ENCODE data around the gene NR2E3.

NR2E3 gene

GRCh38 chr15:71792521-71792920 lies 17.8 kb upstream of the NR2E3 start:
- DNase-seq: no peak
- ChIA-PET CTCF (interaction anchor here (1.2 kb wide), 1 partner anchor 9 kb away, joined by 9 read pairs; no protein-coding TSS in a partner anchor), POLR2A (no interaction called here)
- peaks cover 0 to 2% (median 0%) of the 10 kb centered on the region in 5 experiments for H3K27me3 ChIP-seq (replicated peaks in 2 of 5; ENCODE audit: control insufficient read depth in 4 of 5, insufficient read depth in 5 of 5, low read length in 4 of 5)
- H3K27ac ChIP-seq (ENCODE audit: insufficient read depth in 1 of 2, low read depth in 1 of 2, low read length in 2 of 2, poor library complexity in 1 of 2, severe bottlenecking in 2 of 2): no peak overlapping the region
- H3K4me1 ChIP-seq (ENCODE audit: control extremely low read depth in 1 of 4, control insufficient read depth in 4 of 4, insufficient read depth in 4 of 4, low read length in 3 of 4): no peaks in the 10 kb centered on the region
- H3K4me3 ChIP-seq (ENCODE audit: control insufficient read depth in 1 of 7, extremely low read depth in 1 of 7, insufficient read depth in 4 of 7, low read depth in 2 of 7, low read length in 6 of 7): no peak overlapping the region
- WGBS (ENCODE audit: insufficient coverage): 80% methylated on average over 1 of the region's 2 CpGs
- no peaks in the 10 kb centered on the region for H3K9me3 ChIP-seq (ENCODE audit: control extremely low read depth in 1 of 5, control insufficient read depth in 4 of 5, insufficient read depth in 2 of 5, low read depth in 1 of 5, low read length in 4 of 5)
- H3K36me3 ChIP-seq (ENCODE audit: control insufficient read depth in 4 of 4, insufficient read depth in 4 of 4, low read length in 3 of 4): no peaks in the 10 kb centered on the region

- CTCF ChIA-PET: interaction anchor here (1.2 to 1.4 kb wide), 3 partner anchors 14 to 44 kb away, joined by 3 to 4 read pairs (median 3); no protein-coding TSS in a partner anchor
- WGBS (ENCODE audit: insufficient coverage): 93% methylated on average over 6 of the region's 6 CpGs
- no peaks in the 10 kb centered on the region for H3K27me3 ChIP-seq (replicated peaks in 2 of 5; ENCODE audit: control insufficient read depth in 4 of 5, insufficient read depth in 5 of 5, low read length in 4 of 5)
Measured at GRCh38 chr15:71798641-71799040, 11.7 kb upstream of the NR2E3 start.

DNA sequence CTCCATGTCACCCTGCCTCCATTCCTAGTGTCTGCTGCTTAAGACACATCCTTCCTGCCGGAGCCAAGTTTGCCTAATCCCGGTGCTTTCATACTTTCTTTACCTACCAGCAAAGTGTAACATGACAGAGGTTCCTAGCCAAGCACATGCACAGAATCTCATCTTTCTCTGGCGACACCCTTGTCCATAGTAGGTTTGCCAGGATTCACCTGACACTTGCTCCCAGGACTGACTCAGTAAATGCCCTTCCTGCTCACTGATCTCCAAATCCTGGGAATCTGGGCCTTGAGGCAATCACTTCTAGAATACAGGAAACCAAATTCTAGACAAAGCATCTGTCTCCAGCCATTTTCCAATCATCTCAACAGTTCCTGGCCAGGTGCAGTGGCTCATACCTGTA lies 10.2 kb upstream of the NR2E3 start:
- Histone ChIP-seq H3K4me3 (ENCODE audit: control insufficient read depth in 1 of 7, extremely low read depth in 1 of 7, insufficient read depth in 4 of 7, low read depth in 2 of 7, low read length in 6 of 7) (no peak overlapping the region), H3K36me3 (ENCODE audit: control insufficient read depth in 4 of 4, insufficient read depth in 4 of 4, low read length in 3 of 4) (no peaks in the 10 kb centered on the region), H3K4me1 (ENCODE audit: control extremely low read depth in 1 of 4, control insufficient read depth in 4 of 4, insufficient read depth in 4 of 4, low read length in 3 of 4) (peaks cover 0 to 4% (median 2%) of the 10 kb centered on the region in 4 experiments), H3K9me3 (ENCODE audit: control extremely low read depth in 1 of 5, control insufficient read depth in 4 of 5, insufficient read depth in 2 of 5, low read depth in 1 of 5, low read length in 4 of 5) (no peaks in the 10 kb centered on the region), H3K27me3 (replicated peaks in 2 of 5; ENCODE audit: control insufficient read depth in 4 of 5, insufficient read depth in 5 of 5, low read length in 4 of 5) (no peaks in the 10 kb centered on the region), H3K27ac (ENCODE audit: insufficient read depth in 1 of 2, low read depth in 1 of 2, low read length in 2 of 2, poor library complexity in 1 of 2, severe bottlenecking in 2 of 2) (no peak overlapping the region)
- CTCF ChIA-PET: interaction anchor here (1.2 to 3.6 kb wide), 6 partner anchors 16 to 61 kb away, joined by 3 to 41 read pairs (median 9); no protein-coding TSS in a partner anchor
- no peak for DNase-seq
- WGBS (ENCODE audit: insufficient coverage): 94% methylated on average over 3 of the region's 3 CpGs
- POLR2A ChIA-PET: no interaction called here

More at GRCh38 chr15:71798641-71799040, 11.7 kb upstream of the NR2E3 start:
- POLR2A ChIA-PET: no interaction called here
- H3K36me3 ChIP-seq (ENCODE audit: control insufficient read depth in 4 of 4, insufficient read depth in 4 of 4, low read length in 3 of 4): no peaks in the 10 kb centered on the region
- H3K4me1 ChIP-seq (ENCODE audit: control extremely low read depth in 1 of 4, control insufficient read depth in 4 of 4, insufficient read depth in 4 of 4, low read length in 3 of 4): no peaks in the 10 kb centered on the region
- H3K9me3 ChIP-seq (ENCODE audit: control extremely low read depth in 1 of 5, control insufficient read depth in 4 of 5, insufficient read depth in 2 of 5, low read depth in 1 of 5, low read length in 4 of 5): no peaks in the 10 kb centered on the region
- H3K4me3 ChIP-seq (ENCODE audit: control insufficient read depth in 1 of 7, extremely low read depth in 1 of 7, insufficient read depth in 4 of 7, low read depth in 2 of 7, low read length in 6 of 7): no peak overlapping the region
- no peak overlapping the region for H3K27ac ChIP-seq (ENCODE audit: insufficient read depth in 1 of 2, low read depth in 1 of 2, low read length in 2 of 2, poor library complexity in 1 of 2, severe bottlenecking in 2 of 2)
- DNase-seq: no peak

GRCh38 chr15:71800835-71801745 lies 9.3 kb upstream of the NR2E3 start:
- H3K27ac ChIP-seq (ENCODE audit: insufficient read depth in 1 of 2, low read depth in 1 of 2, low read length in 2 of 2, poor library complexity in 1 of 2, severe bottlenecking in 2 of 2): no peak overlapping the region
- no peaks in the 10 kb centered on the region for H3K27me3 ChIP-seq (replicated peaks in 2 of 5; ENCODE audit: control insufficient read depth in 4 of 5, insufficient read depth in 5 of 5, low read length in 4 of 5)
- no peaks in the 10 kb centered on the region for H3K9me3 ChIP-seq (ENCODE audit: control extremely low read depth in 1 of 5, control insufficient read depth in 4 of 5, insufficient read depth in 2 of 5, low read depth in 1 of 5, low read length in 4 of 5)
- H3K4me1 ChIP-seq (ENCODE audit: control extremely low read depth in 1 of 4, control insufficient read depth in 4 of 4, insufficient read depth in 4 of 4, low read length in 3 of 4): peaks cover 0 to 4% (median 2%) of the 10 kb centered on the region in 4 experiments
- 66% methylated on average over 14 of the region's 17 CpGs for WGBS (ENCODE audit: insufficient coverage)
- peak; percentile 56 to 81 (median 73) for DNase-seq
- H3K36me3 ChIP-seq (ENCODE audit: control insufficient read depth in 4 of 4, insufficient read depth in 4 of 4, low read length in 3 of 4): no peaks in the 10 kb centered on the region
- POLR2A ChIA-PET: no interaction called here
- CTCF ChIA-PET: interaction anchor here (0.7 to 3.6 kb wide), 16 partner anchors 9 to 415 kb away, joined by 3 to 41 read pairs (median 5); no protein-coding TSS in a partner anchor
- H3K4me3 ChIP-seq (ENCODE audit: control insufficient read depth in 1 of 7, extremely low read depth in 1 of 7, insufficient read depth in 4 of 7, low read depth in 2 of 7, low read length in 6 of 7): no peak overlapping the region

- Histone ChIP-seq H3K27ac (ENCODE audit: insufficient read depth in 1 of 2, low read depth in 1 of 2, low read length in 2 of 2, poor library complexity in 1 of 2, severe bottlenecking in 2 of 2) (no peak overlapping the region), H3K9me3 (ENCODE audit: control extremely low read depth in 1 of 5, control insufficient read depth in 4 of 5, insufficient read depth in 2 of 5, low read depth in 1 of 5, low read length in 4 of 5) (no peaks in the 10 kb centered on the region), H3K27me3 (replicated peaks in 2 of 5; ENCODE audit: control insufficient read depth in 4 of 5, insufficient read depth in 5 of 5, low read length in 4 of 5) (no peaks in the 10 kb centered on the region), H3K4me1 (ENCODE audit: control extremely low read depth in 1 of 4, control insufficient read depth in 4 of 4, insufficient read depth in 4 of 4, low read length in 3 of 4) (peaks cover 0 to 7% (median 2%) of the 10 kb centered on the region in 4 experiments), H3K4me3 (ENCODE audit: control insufficient read depth in 1 of 7, extremely low read depth in 1 of 7, insufficient read depth in 4 of 7, low read depth in 2 of 7, low read length in 6 of 7) (no peak overlapping the region), H3K36me3 (ENCODE audit: control insufficient read depth in 4 of 4, insufficient read depth in 4 of 4, low read length in 3 of 4) (no peaks in the 10 kb centered on the region)
- WGBS (ENCODE audit: insufficient coverage): 97% methylated on average over 24 of the region's 24 CpGs
- ChIA-PET POLR2A (no interaction called here), CTCF (interaction anchor here (0.6 to 3.6 kb wide), 21 partner anchors 10 to 416 kb away, joined by 3 to 41 read pairs (median 4); no protein-coding TSS in a partner anchor)
- peak in 2 of 3 donors; percentile 14 to 19 for DNase-seq
Measured at GRCh38 chr15:71801935-71802655, 8.3 kb upstream of the NR2E3 start.

- Histone ChIP-seq H3K36me3 (ENCODE audit: control insufficient read depth in 4 of 4, insufficient read depth in 4 of 4, low read length in 3 of 4) (no peaks in the 10 kb centered on the region), H3K27ac (ENCODE audit: insufficient read depth in 1 of 2, low read depth in 1 of 2, low read length in 2 of 2, poor library complexity in 1 of 2, severe bottlenecking in 2 of 2) (no peak overlapping the region), H3K27me3 (replicated peaks in 2 of 5; ENCODE audit: control insufficient read depth in 4 of 5, insufficient read depth in 5 of 5, low read length in 4 of 5) (no peaks in the 10 kb centered on the region), H3K4me3 (ENCODE audit: control insufficient read depth in 1 of 7, extremely low read depth in 1 of 7, insufficient read depth in 4 of 7, low read depth in 2 of 7, low read length in 6 of 7) (no peak overlapping the region), H3K4me1 (ENCODE audit: control extremely low read depth in 1 of 4, control insufficient read depth in 4 of 4, insufficient read depth in 4 of 4, low read length in 3 of 4) (peaks cover 0 to 8% (median 2%) of the 10 kb centered on the region in 4 experiments), H3K9me3 (ENCODE audit: control extremely low read depth in 1 of 5, control insufficient read depth in 4 of 5, insufficient read depth in 2 of 5, low read depth in 1 of 5, low read length in 4 of 5) (no peaks in the 10 kb centered on the region)
- ChIA-PET CTCF (interaction anchor here (0.6 to 3.6 kb wide), 13 partner anchors 10 to 417 kb away, joined by 3 to 41 read pairs (median 4); no protein-coding TSS in a partner anchor), POLR2A (no interaction called here)
- WGBS (ENCODE audit: insufficient coverage): 52% methylated on average over 10 of the region's 21 CpGs
- peak; percentile 29 to 70 (median 69) for DNase-seq
Measured at GRCh38 chr15:71802770-71803169, 7.6 kb upstream of the NR2E3 start.

All from common myeloid progenitor, CD34-positive (primary cell).